HEK293T (cell line): ENCODE results near the gene IL17C.
"Not testable (repeated sequence)": the region's sequence is repeated elsewhere in the genome, so short reads cannot be mapped to it uniquely, and the experiment has no call there.

Experiments
- CTBP1 ChIP-seq: fragments of 450-650 bp; IDR thresholded peaks from 2 replicates; pipeline ENCODE4 v1.6.1; 2016; ENCODE audit warnings: borderline replicate concordance
- ELF4 ChIP-seq: fragments of 450-650 bp; IDR thresholded peaks from 2 replicates; pipeline ENCODE4 v1.6.1; 2017; ENCODE audit warnings: antibody characterized with exemption
- FOXM1 ChIP-seq: fragments of 450-650 bp; IDR thresholded peaks from 2 replicates; pipeline ENCODE4 v1.6.1; 2017; ENCODE audit warnings: mild to moderate bottlenecking, borderline replicate concordance
- HDGF ChIP-seq: fragments of 450-650 bp; IDR thresholded peaks from 2 replicates; pipeline ENCODE4 v1.6.1; 2017; ENCODE audit warnings: antibody characterized with exemption, borderline replicate concordance
- L3MBTL2 ChIP-seq: fragments of 450-650 bp; conservative IDR thresholded peaks from 2 replicates; pipeline ENCODE4 v1.6.1; 2016; ENCODE audit warnings: mild to moderate bottlenecking
- SP1 ChIP-seq: fragments of 450-650 bp; IDR thresholded peaks from 2 replicates; pipeline ENCODE4 v1.6.1; 2017
- SUZ12 ChIP-seq: fragments of 450-650 bp; IDR thresholded peaks from 2 replicates; pipeline ENCODE4 v1.6.1; 2016; ENCODE audit warnings: mild to moderate bottlenecking
- TARDBP ChIP-seq: fragments of 450-650 bp; IDR thresholded peaks from 2 replicates; pipeline ENCODE4 v1.6.1; 2016

GRCh38 chr16:88669493-88669892, 31.1 kb downstream of the IL17C start:
- TF ChIP-seq CTBP1, HDGF, L3MBTL2, SP1, TARDBP, SUZ12, FOXM1, ELF4: not testable (repeated sequence)
